K562 (cell line): ENCODE measurements around the gene ITGBL1.

Experiments used
- ATF3 ChIP-seq, 2 experiments: fragments of 450-650 bp in 1 of 2; sonication (generic) in 1 of 2; formaldehyde crosslinking in 1 of 2; IDR thresholded peaks in 1 of 2; conservative IDR thresholded peaks in 1 of 2; 2 replicates each; pipeline versions ENCODE4 v1.6.1 to v1.8.1; 2016 to 2023; ENCODE audit warnings: mild to moderate bottlenecking in 2 of 2, moderate library complexity in 2 of 2, inconsistent platforms in 1 of 2, missing genetic modification reagents in 1 of 2
- CTCF ChIP-seq, 3 experiments: IDR thresholded peaks in 2 of 3; conservative IDR thresholded peaks in 1 of 3; 2 replicates each; pipeline ENCODE4 v1.5.1; 2011 to 2012; ENCODE audit warnings: low read length in 3 of 3, mild to moderate bottlenecking in 3 of 3, control low read depth in 2 of 3, improper control_type of control experiment in 1 of 3, inconsistent platforms in 1 of 3, low read depth in 1 of 3, mixed read lengths in 1 of 3, moderate library complexity in 1 of 3; ENCODE audit not compliant: insufficient read depth in 2 of 3
- HDGF ChIP-seq: fragments of 450-650 bp; IDR thresholded peaks from 2 replicates; pipeline ENCODE4 v1.6.1; 2016
- MAX ChIP-seq: sonication (generic); formaldehyde crosslinking; IDR thresholded peaks from 2 replicates; pipeline ENCODE4 v1.9.0; 2022; ENCODE audit warnings: mild to moderate bottlenecking, missing genetic modification reagents
- NFRKB ChIP-seq: fragments of 450-650 bp; IDR thresholded peaks from 2 replicates; pipeline ENCODE4 v1.6.1; 2016; ENCODE audit warnings: low read depth
- POLR2AphosphoS2 ChIP-seq: IDR thresholded peaks from 2 replicates; pipeline ENCODE4 v1.6.1; 2012; ENCODE audit warnings: low read length, improper control_type of control experiment
- ZNF121 ChIP-seq: sonication (generic); formaldehyde crosslinking; conservative IDR thresholded peaks from 2 replicates; pipeline ENCODE4 v1.8.0; 2022; ENCODE audit warnings: missing genetic modification reagents
- ZNF639 ChIP-seq, 2 experiments: fragments of 200-800 bp in 1 of 2; sonication (Bioruptor generic) in 1 of 2; sonication (generic) in 1 of 2; formaldehyde crosslinking in 1 of 2; IDR thresholded peaks in 1 of 2; conservative IDR thresholded peaks in 1 of 2; 2 replicates each; pipeline versions ENCODE4 v1.5.0 to v1.6.1; 2016 to 2020; ENCODE audit warnings: missing compliant biosample characterization in 1 of 2, missing genetic modification characterization in 1 of 2, missing genetic modification reagents in 1 of 2
- ZNF780A ChIP-seq: fragments of 250-450 bp; sonication (Bioruptor Pico); IDR thresholded peaks from 2 replicates; pipeline ENCODE4 v1.5.0; 2021; ENCODE audit warnings: mild to moderate bottlenecking

GRCh38 chr13:101647760-101648159 is 195.3 kb downstream of the ITGBL1 start:
- no peak for TF ChIP-seq ZNF780A
- TF ChIP-seq CTCF (IDR thresholded peaks at IDR 0.05 in 2 of 3, conservative IDR thresholded peaks at IDR 0.05 in 1 of 3; ENCODE audit: insufficient read depth in 2 of 3, low read depth in 1 of 3, low read length in 3 of 3), result no peak
- TF ChIP-seq POLR2AphosphoS2, result no peak
- no peak for TF ChIP-seq ZNF121 (CRISPR knock-in tag)
- no peak for TF ChIP-seq ATF3 (IDR thresholded peaks at IDR 0.05)
- TF ChIP-seq ATF3 (CRISPR knock-in tag; conservative IDR thresholded peaks at IDR 0.05), result no peak
- no peak for TF ChIP-seq ZNF639 (CRISPR knock-in tag; conservative IDR thresholded peaks at IDR 0.05 in 1 of 2, IDR thresholded peaks at IDR 0.05 in 1 of 2)
- TF ChIP-seq NFRKB, result no peak
- TF ChIP-seq HDGF, result no peak
- no peak for TF ChIP-seq MAX (CRISPR knock-in tag)
